Epithelial cell of proximal tubule (primary cell): ENCODE measurements around the gene ZC3H18. TPM values are rescaled to one million over a fixed set of nuclear protein-coding genes. Genes with fewer than 3 reads are reported as not detected.

Experiments
- DNase-seq: peaks from one replicate; pipeline ENCODE4 v3.0.0-alpha.2; 2011; ENCODE audit warnings: low read depth
- H3K4me3 ChIP-seq: 2 replicates; pipeline ENCODE4 v1.5.1; 2011; ENCODE audit warnings: low read depth, mild to moderate bottlenecking, low read length
- total RNA-seq: library from RNA; depleted of rRNA; stranded (reverse); fragments of >200 nt; gene quantifications from 2 replicates; pipeline ENCODE4 v1.2.3, GENCODE V29; 2015
- TF ChIP-seq, protein P1 (sequence below): conservative IDR thresholded peaks from 2 replicates; pipeline ENCODE4 v1.5.1; 2012; ENCODE audit warnings: low read depth, mild to moderate bottlenecking, low read length

ZC3H18 gene
- total RNA-seq, 1 donor from 2014 or later, result 18.3 TPM

GRCh38 chr16:88655053-88655732, 85.0 kb downstream of the ZC3H18 start:
- no peak overlapping the region for H3K4me3 ChIP-seq
- TF ChIP-seq, protein P1, sequence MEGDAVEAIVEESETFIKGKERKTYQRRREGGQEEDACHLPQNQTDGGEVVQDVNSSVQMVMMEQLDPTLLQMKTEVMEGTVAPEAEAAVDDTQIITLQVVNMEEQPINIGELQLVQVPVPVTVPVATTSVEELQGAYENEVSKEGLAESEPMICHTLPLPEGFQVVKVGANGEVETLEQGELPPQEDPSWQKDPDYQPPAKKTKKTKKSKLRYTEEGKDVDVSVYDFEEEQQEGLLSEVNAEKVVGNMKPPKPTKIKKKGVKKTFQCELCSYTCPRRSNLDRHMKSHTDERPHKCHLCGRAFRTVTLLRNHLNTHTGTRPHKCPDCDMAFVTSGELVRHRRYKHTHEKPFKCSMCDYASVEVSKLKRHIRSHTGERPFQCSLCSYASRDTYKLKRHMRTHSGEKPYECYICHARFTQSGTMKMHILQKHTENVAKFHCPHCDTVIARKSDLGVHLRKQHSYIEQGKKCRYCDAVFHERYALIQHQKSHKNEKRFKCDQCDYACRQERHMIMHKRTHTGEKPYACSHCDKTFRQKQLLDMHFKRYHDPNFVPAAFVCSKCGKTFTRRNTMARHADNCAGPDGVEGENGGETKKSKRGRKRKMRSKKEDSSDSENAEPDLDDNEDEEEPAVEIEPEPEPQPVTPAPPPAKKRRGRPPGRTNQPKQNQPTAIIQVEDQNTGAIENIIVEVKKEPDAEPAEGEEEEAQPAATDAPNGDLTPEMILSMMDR, result no peak
- no peak for DNase-seq

- TF ChIP-seq, protein P1, result no peak
- H3K4me3 ChIP-seq, result no peak overlapping the region
- no peak for DNase-seq
Observed at GRCh38 chr16:88655733-88656281, 85.6 kb downstream of the ZC3H18 start.

- no peak overlapping the region for H3K4me3 ChIP-seq
- TF ChIP-seq, protein P1, result no peak
- no peak for DNase-seq
Observed at GRCh38 chr16:88656291-88656980, 86.2 kb downstream of the ZC3H18 start.

- TF ChIP-seq, protein P1, result no peak
- H3K4me3 ChIP-seq, result no peak overlapping the region
- DNase-seq, result no peak
Observed at GRCh38 chr16:88657371-88657770, 87.2 kb downstream of the ZC3H18 start.

DNA sequence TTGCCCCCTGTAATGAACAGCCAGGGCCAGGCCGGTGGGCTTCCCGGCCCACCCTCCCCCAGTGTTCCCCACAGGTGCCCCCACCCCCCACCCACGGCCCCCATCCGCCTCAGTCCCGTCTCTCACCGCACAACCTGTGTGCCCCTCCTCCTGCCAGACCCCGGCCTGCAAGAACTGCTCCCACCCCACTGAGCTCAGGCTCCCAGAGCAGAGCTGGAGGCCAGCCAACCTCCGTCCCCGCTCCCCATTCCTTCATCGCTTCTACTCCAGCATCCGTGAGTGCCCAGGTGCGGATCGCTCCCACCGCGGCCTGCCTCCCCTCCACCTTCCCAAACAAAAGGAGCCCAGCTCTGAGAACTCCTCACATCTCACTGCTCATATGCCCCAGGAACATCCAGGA, 88.5 kb downstream of the ZC3H18 start:
- TF ChIP-seq, protein P1, result no peak

GRCh38 chr16:88659160-88659559, 89.0 kb downstream of the ZC3H18 start:
- no peak overlapping the region for H3K4me3 ChIP-seq
- no peak for DNase-seq
- TF ChIP-seq, protein P1, result no peak

More for the DNA sequence above, 88.5 kb downstream of the ZC3H18 start:
- H3K4me3 ChIP-seq, result no peak overlapping the region
- no peak for DNase-seq

DNA sequence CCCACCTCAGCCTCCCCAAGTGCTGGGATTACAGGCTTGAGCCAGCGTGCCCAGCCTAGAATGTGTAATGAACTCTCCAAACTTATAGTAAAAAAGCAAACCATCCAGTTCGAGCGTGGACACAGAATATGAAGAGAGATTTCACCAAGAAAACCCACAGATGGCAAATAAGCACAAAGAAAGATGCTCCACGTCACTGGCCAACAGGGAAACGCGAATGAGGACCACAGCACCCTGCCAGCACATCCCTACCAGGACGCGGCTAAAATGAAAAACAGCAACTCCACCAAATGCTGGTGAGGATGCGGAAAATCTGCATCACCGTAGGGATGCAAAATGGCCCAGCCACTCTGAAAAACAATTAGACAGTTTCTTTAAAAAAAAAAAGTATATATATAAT, 91.3 kb downstream of the ZC3H18 start:
- no peak overlapping the region for H3K4me3 ChIP-seq
- TF ChIP-seq, protein P1, result no peak
- DNase-seq, result no peak
